HG03378 (cell line): ENCODE data around the gene RAB7A.
A peak's percentile ranks its signal among the peaks of the same experiment; 100 is the strongest.

Experiments used
- ATAC-seq: cut with Tn5 transposase; IDR thresholded peaks from one replicate; pipeline ENCODE4 v1.9.1; 2021; ENCODE audit warnings: mild to moderate bottlenecking, moderate library complexity; ENCODE audit not compliant: unreplicated experiment

Gene RAB7A

GRCh38 chr3:128787256-128788253 is 61.6 kb downstream of the RAB7A start:
- no peak for ATAC-seq

- no peak for ATAC-seq
Observed at GRCh38 chr3:128788268-128788869, 62.4 kb downstream of the RAB7A start.

GRCh38 chr3:128794067-128794768 is 68.2 kb downstream of the RAB7A start:
- no peak for ATAC-seq

GRCh38 chr3:128794770-128795649 is 69.0 kb downstream of the RAB7A start:
- ATAC-seq, result peak; percentile 81

- ATAC-seq, result no peak
Observed at GRCh38 chr3:128799653-128800052, 73.7 kb downstream of the RAB7A start.

GRCh38 chr3:128800241-128801187 is 74.5 kb downstream of the RAB7A start:
- ATAC-seq, result no peak

GRCh38 chr3:128801779-128802380 is 75.9 kb downstream of the RAB7A start:
- no peak for ATAC-seq

- ATAC-seq, result no peak
Observed at GRCh38 chr3:128803307-128803706, 77.3 kb downstream of the RAB7A start.

GRCh38 chr3:128804017-128804810 is 78.2 kb downstream of the RAB7A start:
- ATAC-seq, result peak; percentile 93

GRCh38 chr3:128804811-128805155 is 78.8 kb downstream of the RAB7A start:
- no peak for ATAC-seq

GRCh38 chr3:128805772-128806171 is 79.8 kb downstream of the RAB7A start:
- no peak for ATAC-seq

- no peak for ATAC-seq
Observed at GRCh38 chr3:128806588-128806987, 80.6 kb downstream of the RAB7A start.

GRCh38 chr3:128807186-128807830 is 81.3 kb downstream of the RAB7A start:
- no peak for ATAC-seq

GRCh38 chr3:128808672-128809071 is 82.7 kb downstream of the RAB7A start:
- ATAC-seq, result no peak

GRCh38 chr3:128813097-128813496 is 87.1 kb downstream of the RAB7A start:
- ATAC-seq, result no peak

GRCh38 chr3:128814060-128814459 is 88.1 kb downstream of the RAB7A start:
- no peak for ATAC-seq

- no peak for ATAC-seq
Observed at GRCh38 chr3:128814519-128815317, 88.7 kb downstream of the RAB7A start.
